ENCODE data around the gene PDZD7.
A peak's percentile ranks its signal among the peaks of the same experiment; 100 is the strongest.

The PDZD7 gene

DNA sequence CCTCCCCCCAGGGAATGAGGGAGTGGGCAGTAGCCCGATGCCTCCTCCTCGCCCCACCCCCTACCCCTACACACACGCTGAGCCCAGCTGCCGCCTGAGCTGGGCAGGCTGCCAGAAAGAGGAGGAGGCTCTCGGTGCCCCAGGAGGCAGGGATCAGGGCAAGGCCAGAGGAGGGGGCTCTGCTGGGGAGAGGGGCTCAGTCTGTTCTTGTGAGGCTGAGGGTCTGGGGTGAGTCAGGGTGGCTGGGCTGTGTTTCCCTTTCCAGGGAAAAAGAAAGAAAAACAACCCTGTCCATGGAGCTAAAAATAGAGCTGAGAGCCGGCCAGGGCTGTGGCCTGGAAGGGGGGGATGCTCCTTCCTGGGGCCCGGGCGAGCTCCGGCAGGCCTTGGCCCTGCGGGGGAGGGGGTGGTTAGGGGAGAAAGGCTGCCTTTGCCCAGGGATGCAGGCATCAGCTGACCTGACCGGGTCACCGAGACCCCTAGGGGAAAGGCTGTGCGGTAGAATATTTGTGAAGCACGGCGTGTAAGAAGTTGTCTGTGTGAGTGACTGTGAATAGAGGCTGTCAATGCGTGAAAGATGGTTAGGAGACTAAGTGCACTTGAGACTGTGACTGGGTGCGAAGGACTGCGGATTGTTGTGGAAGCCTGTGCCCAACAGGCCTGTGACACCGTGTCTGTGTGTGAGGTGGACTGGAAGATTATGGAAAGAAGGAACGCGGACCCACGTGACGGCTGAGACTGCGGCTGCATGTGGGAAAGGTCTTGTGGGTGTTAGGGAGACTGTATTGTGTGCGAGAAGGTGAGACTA lies 32.5 kb downstream of the PDZD7 start:
- Histone ChIP-seq H3K4me1 (ENCODE audit: insufficient read depth, low read length) (peaks cover 37% of the 10 kb centered on the region), H3K27ac (ENCODE audit: low read length) (peak overlapping the region; percentile 83), H3K9me3 (ENCODE audit: insufficient read depth, low read length, severe bottlenecking) (no peaks in the 10 kb centered on the region), H2AFZ (ENCODE audit: low read depth, low read length) (peak overlapping the region; percentile 92), H4K20me1 (ENCODE audit: insufficient read depth, low read length) (no peaks in the 10 kb centered on the region; the same call in 1 of the 2 replicates), H3K9ac (ENCODE audit: low read depth, low read length) (peak overlapping the region; percentile 83), H3K4me3 (ENCODE audit: low read depth in 1 of 2, low read length in 2 of 2) (peak overlapping the region; percentile 53 to 93; a peak in 3 of 4 replicates), H3K27me3 (ENCODE audit: insufficient read depth, low read length, poor library complexity) (no peaks in the 10 kb centered on the region), H3K4me2 (ENCODE audit: insufficient read depth, low read length) (peak overlapping the region; percentile 98), H3K36me3 (ENCODE audit: insufficient read depth, low read length) (peaks cover 16% of the 10 kb centered on the region), H3K79me2 (ENCODE audit: insufficient read depth, low read length) (no peaks in the 10 kb centered on the region; the same call in 1 of the 2 replicates)
- DNase-seq (peak; percentile 86), ATAC-seq (ENCODE audit: insufficient read depth, low read depth) (peak; percentile 68)
- TF ChIP-seq EZH2 (IDR thresholded peaks at IDR 0.05; ENCODE audit: borderline replicate concordance, low read depth, low read length, severe bottlenecking) (no peak), CTCF (IDR thresholded peaks at IDR 0.05; ENCODE audit: borderline replicate concordance, extremely low read depth, low read length, poor library complexity, severe bottlenecking) (no peak)

DNA sequence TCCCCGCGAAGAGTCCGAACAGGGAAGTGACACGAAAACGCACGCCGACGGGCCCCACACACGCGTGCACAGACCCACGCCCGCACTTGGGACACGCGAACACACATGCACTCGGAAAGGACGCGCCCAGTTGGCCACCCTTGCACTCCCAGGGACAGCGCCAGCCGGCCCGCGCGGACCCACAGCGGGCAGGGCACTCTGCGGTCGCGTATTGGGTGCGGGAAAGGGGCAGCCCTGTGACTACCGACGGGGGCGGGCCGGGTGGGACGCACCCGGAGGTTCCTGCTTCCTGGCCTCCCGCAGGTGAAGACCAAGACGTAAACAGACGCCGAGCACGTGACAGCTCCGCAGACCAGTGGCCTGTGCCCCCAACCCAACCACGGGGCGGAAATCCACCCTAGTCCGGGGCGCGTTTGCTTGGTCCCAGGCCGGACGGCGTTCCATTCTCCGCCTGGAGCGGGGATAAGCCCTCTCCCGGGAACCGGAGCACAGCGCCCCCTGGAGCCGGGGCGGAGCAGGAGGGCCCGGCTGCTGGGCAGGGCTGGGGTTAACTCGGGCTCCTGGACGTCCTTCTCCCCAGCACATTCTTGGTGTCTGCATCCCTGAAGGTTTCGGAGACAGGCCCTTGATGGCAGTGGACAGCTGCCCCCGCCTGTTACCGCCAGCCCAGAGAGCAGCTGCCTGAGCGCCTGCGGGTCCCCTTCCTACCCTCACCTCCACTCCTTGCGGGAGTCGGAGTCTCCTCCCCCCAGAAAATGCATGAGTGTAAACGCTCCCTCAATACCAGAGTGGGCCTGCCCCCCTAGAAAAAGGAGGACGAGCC lies 33.4 kb downstream of the PDZD7 start:
- peaks cover 22% of the 10 kb centered on the region for H3K36me3 ChIP-seq (ENCODE audit: insufficient read depth, low read length)
- H3K4me2 ChIP-seq (ENCODE audit: insufficient read depth, low read length) = peak overlapping the region; percentile 98
- peak overlapping the region; percentile 92 for H2AFZ ChIP-seq (ENCODE audit: low read depth, low read length)
- H3K27ac ChIP-seq (ENCODE audit: low read length) = peak overlapping the region; percentile 83
- peak; percentile 61 for ATAC-seq (ENCODE audit: insufficient read depth, low read depth)
- peak overlapping the region; percentile 83 for H3K9ac ChIP-seq (ENCODE audit: low read depth, low read length)
- no peaks in the 10 kb centered on the region for H3K27me3 ChIP-seq (ENCODE audit: insufficient read depth, low read length, poor library complexity)
- TF ChIP-seq CTCF (IDR thresholded peaks at IDR 0.05; ENCODE audit: borderline replicate concordance, extremely low read depth, low read length, poor library complexity, severe bottlenecking) (peak; percentile 94), EZH2 (IDR thresholded peaks at IDR 0.05; ENCODE audit: borderline replicate concordance, low read depth, low read length, severe bottlenecking) (no peak)
- peaks cover 37% of the 10 kb centered on the region for H3K4me1 ChIP-seq (ENCODE audit: insufficient read depth, low read length)
- H3K9me3 ChIP-seq (ENCODE audit: insufficient read depth, low read length, severe bottlenecking) = no peaks in the 10 kb centered on the region
- peak; percentile 70 for DNase-seq
- peak overlapping the region; percentile 53 to 93 for H3K4me3 ChIP-seq (ENCODE audit: low read depth in 1 of 2, low read length in 2 of 2)
- no peaks in the 10 kb centered on the region; the same call in 1 of the 2 replicates for H3K79me2 ChIP-seq (ENCODE audit: insufficient read depth, low read length)
- no peaks in the 10 kb centered on the region; the same call in 1 of the 2 replicates for H4K20me1 ChIP-seq (ENCODE audit: insufficient read depth, low read length)

DNA sequence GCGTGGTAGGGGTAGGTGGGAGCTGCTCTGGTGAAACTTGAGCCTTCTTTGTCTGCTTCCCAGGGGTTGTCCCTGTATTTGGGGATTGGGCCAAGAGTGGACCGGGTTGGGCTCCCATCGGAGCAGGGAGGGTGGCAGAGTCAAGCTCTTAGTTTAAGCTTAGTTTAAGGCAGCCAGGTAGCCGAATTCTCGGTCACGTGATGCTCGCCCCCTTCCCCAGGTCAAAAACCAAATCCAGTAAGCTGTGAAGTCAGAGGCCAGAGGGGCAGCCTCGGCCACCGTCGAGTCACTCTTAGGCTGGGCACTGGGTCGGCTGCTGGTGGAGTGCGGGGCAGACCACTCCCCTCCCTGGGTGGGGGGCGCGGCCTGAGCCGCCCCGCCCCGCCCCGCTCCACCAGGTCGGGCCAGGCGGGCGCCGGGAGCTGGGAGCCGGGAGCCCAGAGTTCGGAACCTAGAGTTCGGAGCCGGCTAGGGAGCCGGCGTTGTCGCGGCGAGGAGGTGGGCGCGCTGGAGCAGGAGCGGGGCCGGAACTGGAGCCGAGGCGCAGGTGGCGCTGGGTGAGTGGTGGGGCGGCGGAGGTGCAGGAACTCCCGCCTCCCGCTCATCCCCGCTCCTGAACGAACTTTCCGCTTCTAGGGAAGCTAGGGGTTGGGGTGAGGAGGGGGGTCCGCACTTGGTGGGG lies 34.1 kb downstream of the PDZD7 start:
- peak overlapping the region; percentile 83 for H3K9ac ChIP-seq (ENCODE audit: low read depth, low read length)
- H3K4me3 ChIP-seq (ENCODE audit: low read depth in 1 of 2, low read length in 2 of 2) = peak overlapping the region; percentile 53 to 93
- ATAC-seq (ENCODE audit: insufficient read depth, low read depth) = peak; percentile 41
- H3K9me3 ChIP-seq (ENCODE audit: insufficient read depth, low read length, severe bottlenecking) = no peaks in the 10 kb centered on the region
- DNase-seq = peak; percentile 56
- peaks cover 20% of the 10 kb centered on the region for H3K36me3 ChIP-seq (ENCODE audit: insufficient read depth, low read length)
- peak overlapping the region; percentile 98 for H3K4me2 ChIP-seq (ENCODE audit: insufficient read depth, low read length)
- H3K79me2 ChIP-seq (ENCODE audit: insufficient read depth, low read length) = no peaks in the 10 kb centered on the region; the same call in 1 of the 2 replicates
- no peaks in the 10 kb centered on the region; the same call in 1 of the 2 replicates for H4K20me1 ChIP-seq (ENCODE audit: insufficient read depth, low read length)
- H3K4me1 ChIP-seq (ENCODE audit: insufficient read depth, low read length) = peaks cover 37% of the 10 kb centered on the region
- peak overlapping the region; percentile 83 for H3K27ac ChIP-seq (ENCODE audit: low read length)
- TF ChIP-seq CTCF (IDR thresholded peaks at IDR 0.05; ENCODE audit: borderline replicate concordance, extremely low read depth, low read length, poor library complexity, severe bottlenecking) (no peak), EZH2 (IDR thresholded peaks at IDR 0.05; ENCODE audit: borderline replicate concordance, low read depth, low read length, severe bottlenecking) (no peak)
- H3K27me3 ChIP-seq (ENCODE audit: insufficient read depth, low read length, poor library complexity) = no peaks in the 10 kb centered on the region
- H2AFZ ChIP-seq (ENCODE audit: low read depth, low read length) = peak overlapping the region; percentile 92
